IPS-18a (cell line): ENCODE results near the gene TJP1.

Experiments
- H3K27ac ChIP-seq: one replicate; pipeline ENCODE4 v1.5.1; 2013; ENCODE audit warnings: low read length
- H3K27me3 ChIP-seq: one replicate; pipeline ENCODE4 v1.6.1; 2013; ENCODE audit warnings: mild to moderate bottlenecking, low read length; ENCODE audit not compliant: control insufficient read depth, insufficient read depth
- H3K36me3 ChIP-seq: one replicate; pipeline ENCODE4 v1.6.1; 2013; ENCODE audit warnings: low read depth, low read length; ENCODE audit not compliant: control insufficient read depth
- H3K4me1 ChIP-seq: one replicate; pipeline ENCODE4 v1.6.1; 2013; ENCODE audit warnings: low read depth, low read length; ENCODE audit not compliant: control insufficient read depth
- H3K4me3 ChIP-seq: one replicate; pipeline ENCODE4 v1.5.1; 2013; ENCODE audit warnings: low read length
- H3K9ac ChIP-seq: one replicate; pipeline ENCODE4 v1.6.1; 2013; ENCODE audit warnings: mild to moderate bottlenecking, low read length, moderate library complexity
- H3K9me3 ChIP-seq: one replicate; pipeline ENCODE4 v1.6.1; 2013; ENCODE audit warnings: low read depth, low read length; ENCODE audit not compliant: control insufficient read depth

TJP1 gene

DNA sequence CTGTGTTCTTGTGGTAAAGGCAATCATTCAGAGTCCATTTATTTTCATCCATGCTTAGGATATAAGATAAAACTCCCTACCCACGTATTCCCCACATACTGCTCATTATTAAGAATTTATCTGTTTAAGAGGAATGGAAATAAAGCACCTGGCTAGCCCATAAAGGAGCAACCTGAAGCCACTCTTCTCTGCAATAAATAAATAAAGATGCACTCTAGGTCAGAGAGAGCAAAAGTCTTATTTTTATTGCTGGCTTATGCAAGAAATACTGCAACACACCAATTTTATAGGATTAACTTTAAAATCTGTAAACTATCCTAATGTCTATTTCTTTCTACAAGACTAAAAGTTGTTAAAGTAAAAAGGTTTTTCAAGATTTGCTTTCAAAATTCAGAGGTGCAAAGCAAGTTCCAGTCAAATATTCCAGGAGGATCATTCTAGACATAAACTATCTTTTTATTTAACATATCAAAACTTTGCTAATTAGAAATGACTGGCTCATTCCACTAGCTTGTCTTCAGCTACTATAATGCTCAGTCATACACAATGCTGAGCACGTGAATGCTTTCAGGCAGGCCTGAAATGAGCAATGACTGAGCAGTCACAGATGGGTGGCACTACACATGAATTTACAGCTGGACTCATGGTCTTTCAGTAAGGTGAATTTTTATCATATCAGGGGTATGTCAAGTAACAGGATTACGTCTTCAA lies 7.1 kb downstream of the TJP1 start:
- Histone ChIP-seq H3K27me3 (no peaks in the 10 kb centered on the region), H3K27ac (no peak overlapping the region), H3K9ac (no peak overlapping the region)

DNA sequence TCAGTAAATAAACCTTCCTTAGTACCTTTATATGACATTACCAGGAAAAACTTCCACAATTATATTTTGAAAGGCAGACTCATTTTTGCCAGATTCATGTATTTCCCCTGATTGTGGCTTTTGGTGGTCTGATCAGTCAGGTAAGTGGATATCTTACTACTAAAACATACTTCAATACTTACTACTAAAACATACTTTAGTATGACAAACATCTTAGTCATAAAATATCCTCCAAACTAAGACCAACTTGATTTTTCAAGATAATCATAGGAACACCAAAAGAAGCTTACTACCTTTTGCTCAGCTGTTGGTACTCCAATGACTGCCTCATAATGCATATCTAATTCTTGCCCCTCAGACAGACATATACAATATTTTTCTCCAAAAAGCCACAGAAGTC lies 9.3 kb downstream of the TJP1 start:
- Histone ChIP-seq H3K36me3 (no peaks in the 10 kb centered on the region), H3K4me1 (peaks cover 39% of the 10 kb centered on the region), H3K4me3 (no peak overlapping the region), H3K9ac (no peak overlapping the region), H3K27me3 (no peaks in the 10 kb centered on the region), H3K9me3 (no peaks in the 10 kb centered on the region), H3K27ac (no peak overlapping the region)

More for the DNA sequence above, 7.1 kb downstream of the TJP1 start:
- Histone ChIP-seq H3K9me3 (no peaks in the 10 kb centered on the region), H3K4me3 (no peak overlapping the region), H3K36me3 (no peaks in the 10 kb centered on the region), H3K4me1 (peaks cover 44% of the 10 kb centered on the region)

DNA sequence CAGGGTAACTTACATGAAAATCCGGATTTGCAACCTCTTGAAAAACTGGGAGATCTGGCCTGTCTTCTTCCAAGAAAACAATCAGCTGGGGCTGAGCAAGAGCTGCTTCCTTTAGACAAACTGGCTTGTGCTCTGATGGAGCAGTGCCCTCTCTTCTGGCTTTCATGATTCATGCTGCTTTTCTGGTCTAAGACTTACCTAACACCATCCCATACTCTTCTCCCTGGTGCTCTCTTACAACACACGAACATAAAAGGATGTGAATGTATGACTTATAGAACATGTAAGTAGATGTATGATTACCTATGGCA lies 9.9 kb downstream of the TJP1 start:
- no peak overlapping the region for H3K27ac ChIP-seq
- no peak overlapping the region for H3K4me3 ChIP-seq
- no peaks in the 10 kb centered on the region for H3K27me3 ChIP-seq
- H3K9me3 ChIP-seq: no peaks in the 10 kb centered on the region
- H3K4me1 ChIP-seq: peaks cover 39% of the 10 kb centered on the region
- H3K36me3 ChIP-seq: no peaks in the 10 kb centered on the region
- no peak overlapping the region for H3K9ac ChIP-seq

DNA sequence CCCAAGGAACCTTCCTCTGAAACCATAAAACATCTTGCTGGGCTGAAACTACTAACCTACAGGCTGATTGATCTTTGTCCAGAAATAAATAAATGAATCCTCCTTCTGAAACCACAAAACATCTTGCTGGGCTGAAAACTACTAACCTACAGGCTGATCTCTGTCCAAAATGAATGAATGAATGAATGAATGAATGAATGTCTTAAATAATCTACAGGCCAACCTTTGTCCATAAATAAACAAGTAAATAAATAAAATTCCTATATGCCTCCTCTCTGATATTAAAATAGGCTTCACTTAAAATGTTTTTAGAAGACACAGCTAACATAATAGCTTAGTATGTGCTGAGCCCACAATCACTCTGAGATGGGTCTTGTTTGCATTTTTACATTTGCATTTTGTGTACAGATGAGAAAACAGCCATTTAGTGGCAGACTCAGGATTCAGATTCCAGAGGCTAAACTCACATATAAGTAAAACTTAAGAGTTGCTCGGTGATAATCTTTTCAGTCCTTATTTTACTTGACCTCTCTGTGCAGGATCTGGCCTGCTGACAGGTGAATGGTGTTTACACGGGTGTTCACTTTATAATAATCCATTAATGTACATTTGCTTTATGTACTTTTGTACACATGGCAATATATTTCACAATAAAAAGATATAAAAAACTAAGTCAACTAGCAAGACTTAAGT lies 10.4 kb downstream of the TJP1 start:
- Histone ChIP-seq H3K9me3 (no peaks in the 10 kb centered on the region), H3K4me1 (peaks cover 39% of the 10 kb centered on the region), H3K4me3 (no peak overlapping the region), H3K36me3 (no peaks in the 10 kb centered on the region), H3K27me3 (no peaks in the 10 kb centered on the region), H3K9ac (no peak overlapping the region), H3K27ac (no peak overlapping the region)

DNA sequence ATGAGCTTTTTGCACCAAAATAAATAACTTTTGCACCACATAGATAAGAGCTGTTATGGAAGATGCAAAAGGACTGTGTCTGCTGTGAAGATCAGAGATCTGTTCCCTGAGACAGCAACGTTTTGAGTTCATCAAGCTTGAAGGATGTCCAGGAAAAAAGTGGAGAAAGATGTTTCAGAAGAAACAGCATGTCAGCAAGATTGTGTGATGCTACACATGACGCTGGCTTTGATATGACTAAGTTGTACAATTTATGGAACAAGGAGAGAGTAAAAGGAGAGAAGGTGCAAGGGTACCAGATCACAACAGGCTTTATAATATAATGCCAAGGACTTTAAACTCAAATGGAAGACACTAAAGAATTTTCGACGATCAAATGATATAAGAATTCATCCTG lies 16.6 kb downstream of the TJP1 start:
- Histone ChIP-seq H3K27me3 (no peaks in the 10 kb centered on the region), H3K27ac (no peak overlapping the region), H3K4me3 (no peak overlapping the region), H3K4me1 (peaks cover 2% of the 10 kb centered on the region), H3K9ac (no peak overlapping the region), H3K9me3 (no peaks in the 10 kb centered on the region), H3K36me3 (no peaks in the 10 kb centered on the region)

DNA sequence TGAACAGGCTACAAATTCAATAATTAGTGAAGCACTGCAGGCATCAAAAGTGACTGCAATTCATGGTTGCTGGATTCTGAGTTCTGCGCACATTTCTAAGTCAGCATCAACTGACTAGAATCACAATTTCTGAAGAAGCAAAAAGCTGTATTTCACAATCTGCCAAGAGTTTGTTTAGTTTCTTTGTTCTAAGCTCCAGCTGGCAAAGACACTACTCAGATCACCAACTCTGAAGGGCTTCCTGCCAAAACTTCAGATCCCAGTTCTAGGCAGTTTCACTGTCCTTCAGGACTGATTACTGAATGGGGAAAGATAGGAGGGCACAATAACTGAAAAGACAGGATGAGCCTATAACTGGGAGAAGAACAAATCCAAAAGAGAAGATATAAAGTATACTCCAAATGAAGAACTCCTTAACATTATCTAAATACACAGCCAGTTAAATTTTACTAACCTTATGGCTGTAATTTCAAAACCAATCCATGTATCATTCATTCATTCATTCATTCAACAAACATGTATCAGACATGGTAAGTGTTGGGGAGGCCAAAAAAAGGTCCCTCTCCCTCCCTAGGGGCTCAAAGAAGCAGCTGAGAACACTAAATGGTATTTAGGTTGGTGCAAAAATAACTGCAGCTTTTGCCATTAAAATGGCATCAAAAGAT lies 17.1 kb downstream of the TJP1 start:
- Histone ChIP-seq H3K9me3 (no peaks in the 10 kb centered on the region), H3K9ac (no peak overlapping the region), H3K27me3 (no peaks in the 10 kb centered on the region), H3K4me3 (no peak overlapping the region), H3K27ac (no peak overlapping the region), H3K4me1 (no peaks in the 10 kb centered on the region), H3K36me3 (no peaks in the 10 kb centered on the region)

DNA sequence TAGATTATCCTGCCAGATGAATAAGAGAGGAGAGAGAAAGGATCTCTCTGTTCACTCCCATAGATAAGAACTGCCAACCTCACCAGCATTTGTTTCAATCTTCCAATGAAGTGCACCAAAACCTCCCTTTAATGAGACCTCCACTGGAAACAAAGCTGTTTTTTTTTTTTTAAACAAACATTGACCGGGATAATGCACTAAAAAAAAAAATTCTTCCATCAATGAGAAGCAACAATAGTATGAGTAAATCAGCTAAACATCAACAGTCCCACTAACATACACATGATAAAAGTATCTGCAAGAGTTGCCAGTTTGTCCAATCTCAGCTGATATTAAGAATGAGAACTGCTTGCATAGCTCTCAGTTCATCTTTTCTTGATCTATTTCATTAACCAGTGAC lies 19.9 kb downstream of the TJP1 start:
- H3K27ac ChIP-seq: no peak overlapping the region
- no peaks in the 10 kb centered on the region for H3K4me1 ChIP-seq
- H3K9ac ChIP-seq: no peak overlapping the region
- H3K9me3 ChIP-seq: no peaks in the 10 kb centered on the region
- H3K27me3 ChIP-seq: no peaks in the 10 kb centered on the region
- H3K36me3 ChIP-seq: peaks cover 7% of the 10 kb centered on the region
- no peak overlapping the region for H3K4me3 ChIP-seq

DNA sequence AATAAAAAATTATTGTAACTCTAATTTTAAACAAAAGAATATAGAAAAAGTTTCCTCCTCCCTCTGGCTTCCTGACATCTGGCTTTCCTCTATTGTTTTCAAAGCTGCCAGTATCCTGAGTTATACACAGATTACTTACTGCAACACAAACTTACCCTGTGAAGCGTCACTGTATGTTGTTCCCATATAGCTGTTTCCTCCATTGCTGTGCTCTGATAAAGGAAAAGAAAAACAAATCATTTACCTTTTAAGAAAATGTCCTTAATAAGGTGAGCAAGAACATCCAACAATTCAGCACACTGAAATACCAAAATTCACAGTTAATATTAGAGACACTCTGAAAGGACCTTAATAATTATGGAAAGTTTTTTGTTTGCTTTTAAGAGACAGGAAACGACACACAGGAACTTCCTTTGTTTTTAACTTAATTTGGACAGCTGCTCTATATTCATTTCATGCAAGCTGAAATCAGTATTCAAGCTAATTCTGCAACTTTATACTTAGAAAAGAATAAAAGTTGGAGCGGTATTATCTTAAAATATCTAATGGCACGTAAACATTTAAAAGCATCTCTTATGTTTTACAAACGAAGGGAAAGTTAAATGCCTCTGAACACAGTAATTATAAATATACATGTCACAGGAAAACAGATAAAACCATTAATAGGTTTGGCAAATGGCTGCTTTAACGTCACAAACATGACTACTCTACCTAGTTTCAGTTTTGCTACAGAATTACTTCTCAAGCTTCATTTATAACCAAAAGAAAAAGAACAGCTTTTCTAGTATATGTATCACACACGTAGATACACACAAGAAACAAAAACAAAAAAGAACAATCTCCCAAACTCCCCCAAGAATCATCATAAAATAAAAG lies 21.5 kb downstream of the TJP1 start:
- Histone ChIP-seq H3K9me3 (no peaks in the 10 kb centered on the region), H3K9ac (no peak overlapping the region), H3K27ac (no peak overlapping the region), H3K27me3 (no peaks in the 10 kb centered on the region), H3K36me3 (peaks cover 7% of the 10 kb centered on the region), H3K4me3 (no peak overlapping the region), H3K4me1 (no peaks in the 10 kb centered on the region)

DNA sequence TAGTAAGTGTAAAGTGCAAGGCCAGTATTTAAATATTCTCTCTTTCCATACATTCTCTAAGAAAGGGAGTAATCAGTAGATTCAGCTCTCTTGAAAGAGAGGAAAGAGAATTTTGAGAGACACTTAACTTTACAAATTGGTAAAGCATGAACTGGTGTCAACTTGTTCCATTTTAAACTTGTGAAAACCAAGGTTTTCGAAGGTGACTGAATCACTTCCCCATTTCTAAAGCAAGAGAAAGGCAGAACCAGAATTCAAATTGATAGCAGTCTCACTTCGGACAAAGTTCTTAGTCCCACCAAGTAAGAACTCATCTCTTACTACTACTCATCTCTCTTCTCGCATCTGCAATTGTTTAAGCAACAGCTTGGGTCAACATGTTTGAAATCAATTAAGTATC lies 22.4 kb downstream of the TJP1 start:
- no peak overlapping the region for H3K4me3 ChIP-seq
- no peak overlapping the region for H3K9ac ChIP-seq
- no peaks in the 10 kb centered on the region for H3K4me1 ChIP-seq
- H3K9me3 ChIP-seq: no peaks in the 10 kb centered on the region
- H3K27me3 ChIP-seq: no peaks in the 10 kb centered on the region
- no peak overlapping the region for H3K27ac ChIP-seq
- peaks cover 7% of the 10 kb centered on the region for H3K36me3 ChIP-seq

DNA sequence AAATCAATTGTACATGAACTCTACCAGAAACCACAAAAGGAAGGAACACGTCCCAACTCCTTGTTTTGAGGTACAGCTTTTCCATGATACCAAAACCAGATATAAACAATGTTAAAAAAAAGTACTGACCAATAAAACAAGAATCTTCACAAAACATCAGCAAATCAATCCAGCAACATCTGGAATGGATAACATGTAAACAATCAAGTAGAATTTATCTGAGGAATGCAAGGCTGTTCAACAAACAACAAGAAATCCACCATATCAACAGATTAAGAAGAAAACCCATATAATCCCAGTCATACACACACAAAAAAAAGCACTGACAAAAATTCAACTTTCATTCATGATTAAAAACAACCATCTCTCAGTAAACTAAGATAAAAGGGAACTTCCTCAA lies 26.7 kb downstream of the TJP1 start:
- Histone ChIP-seq H3K9me3 (no peaks in the 10 kb centered on the region), H3K27me3 (no peaks in the 10 kb centered on the region), H3K4me3 (no peak overlapping the region)

DNA sequence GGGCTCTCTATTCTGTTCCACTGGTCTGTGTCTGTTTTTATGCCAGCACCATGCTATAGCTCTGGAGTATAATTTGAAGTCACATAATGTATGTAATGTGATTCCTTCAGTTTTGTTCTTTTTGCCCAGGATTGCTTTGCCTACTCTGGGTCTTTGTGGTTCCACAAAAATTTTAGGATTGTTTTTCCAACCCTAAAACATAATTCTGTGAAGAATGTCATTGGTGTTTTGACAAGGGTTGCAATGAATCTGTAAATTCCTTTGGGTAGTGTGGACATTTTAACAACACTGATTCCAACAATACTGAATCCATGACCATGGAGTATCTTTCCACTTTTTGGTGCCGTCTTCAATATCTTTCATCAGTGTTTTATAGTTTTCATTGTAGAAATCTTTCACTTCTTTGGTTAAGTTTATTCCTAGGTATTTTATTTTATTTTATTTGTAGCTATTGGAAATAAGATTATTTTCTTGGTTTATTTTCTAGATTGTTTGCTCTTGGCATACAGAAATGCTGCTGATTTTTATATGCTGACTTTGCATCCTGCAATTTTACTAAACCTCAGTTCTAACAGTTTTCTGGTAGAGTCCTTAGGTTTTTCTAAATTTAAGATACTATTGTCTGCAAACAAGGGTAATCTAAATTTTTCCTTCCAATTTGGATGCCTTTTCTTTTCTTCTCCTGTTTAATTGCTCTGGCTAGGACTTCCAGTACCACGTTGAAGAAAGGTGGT lies 29.7 kb downstream of the TJP1 start:
- no peaks in the 10 kb centered on the region for H3K4me1 ChIP-seq
- H3K9ac ChIP-seq: no peak overlapping the region
- peaks cover 5% of the 10 kb centered on the region for H3K36me3 ChIP-seq
- no peaks in the 10 kb centered on the region for H3K27me3 ChIP-seq
- no peak overlapping the region for H3K4me3 ChIP-seq
- H3K9me3 ChIP-seq: no peaks in the 10 kb centered on the region
- H3K27ac ChIP-seq: no peak overlapping the region

More for the DNA sequence above, 26.7 kb downstream of the TJP1 start:
- Histone ChIP-seq H3K4me1 (no peaks in the 10 kb centered on the region), H3K27ac (no peak overlapping the region), H3K9ac (no peak overlapping the region), H3K36me3 (peaks cover 12% of the 10 kb centered on the region)
